Measurements from ENCODE around the gene TRAF3IP1.

- TF ChIP-seq ZNF70 (CRISPR knock-in tag; IDR thresholded peaks at IDR 0.05), result no peak
- TF ChIP-seq ARNTL (CRISPR knock-in tag; IDR thresholded peaks at IDR 0.05; ENCODE audit: borderline replicate concordance, low read depth), result no peak
- no peak for TF ChIP-seq CREB5 (CRISPR knock-in tag; IDR thresholded peaks at IDR 0.05; ENCODE audit: low read depth)
- TF ChIP-seq ZC3H10 (CRISPR knock-in tag; IDR thresholded peaks at IDR 0.05), result no peak
- TF ChIP-seq PPARA (CRISPR knock-in tag; IDR thresholded peaks at IDR 0.05; ENCODE audit: borderline replicate concordance), result no peak
- TF ChIP-seq TOX (CRISPR knock-in tag; IDR thresholded peaks at IDR 0.05; ENCODE audit: borderline replicate concordance), result no peak
Measured at GRCh38 chr2:238344517-238344916, 24.2 kb downstream of the TRAF3IP1 start.
